HG02642 (cell line): ENCODE results near the gene FKBP1A.

Source experiments
- ATAC-seq: cut with Tn5 transposase; IDR thresholded peaks from one replicate; pipeline ENCODE4 v1.9.1; 2021; ENCODE audit warnings: mild to moderate bottlenecking; ENCODE audit not compliant: unreplicated experiment, poor library complexity

The FKBP1A gene

GRCh38 chr20:1388741-1389483 is 3.9 kb downstream of the FKBP1A start:
- ATAC-seq = no peak

- ATAC-seq = no peak
Measured at GRCh38 chr20:1388253-1388652, 4.6 kb downstream of the FKBP1A start.

- no peak for ATAC-seq
Measured at GRCh38 chr20:1386323-1386722, 6.5 kb downstream of the FKBP1A start.

- ATAC-seq = no peak
Measured at GRCh38 chr20:1383623-1384404, 9.0 kb downstream of the FKBP1A start.

GRCh38 chr20:1382670-1383069 is 10.2 kb downstream of the FKBP1A start:
- no peak for ATAC-seq

GRCh38 chr20:1381753-1382591 is 10.9 kb downstream of the FKBP1A start:
- ATAC-seq = no peak

GRCh38 chr20:1378735-1379125 is 14.1 kb downstream of the FKBP1A start:
- ATAC-seq = no peak

DNA sequence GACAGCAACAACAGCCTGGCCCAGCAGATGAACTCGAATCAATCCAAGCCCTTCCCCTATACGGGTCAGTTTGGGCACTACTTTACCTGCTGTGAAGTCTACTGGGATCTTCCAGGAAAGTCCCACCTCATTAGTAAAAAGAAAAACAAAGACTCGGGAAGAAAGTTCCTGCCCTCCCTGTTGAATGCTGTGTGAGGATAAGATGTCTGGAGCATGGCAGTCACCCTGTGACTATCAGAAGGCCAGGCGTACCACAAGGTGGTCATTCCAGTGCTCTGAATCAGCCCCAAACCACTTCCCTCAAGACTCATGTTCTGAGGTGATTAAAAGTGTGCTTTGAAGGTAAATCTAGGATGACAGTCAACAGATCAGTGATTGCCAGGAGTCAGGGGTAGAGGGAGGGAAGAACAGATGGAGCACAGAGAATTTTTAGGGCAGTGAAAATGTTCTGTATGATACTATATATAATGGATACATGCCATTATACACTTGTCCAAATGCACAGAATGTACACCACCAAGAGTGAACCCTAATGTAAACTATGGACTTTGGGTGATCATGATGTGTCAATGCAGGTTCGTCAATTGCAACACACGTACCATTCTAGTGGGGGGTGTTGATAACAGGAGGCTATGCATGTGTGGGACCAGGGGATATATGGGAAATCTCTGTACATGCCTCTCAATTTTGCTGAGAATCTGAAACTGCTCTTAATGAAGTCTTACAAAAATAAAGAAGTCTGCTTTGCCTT is 14.7 kb downstream of the FKBP1A start:
- no peak for ATAC-seq

- ATAC-seq = no peak
Measured at GRCh38 chr20:1377341-1377871, 15.4 kb downstream of the FKBP1A start.

GRCh38 chr20:1376408-1377270 is 16.2 kb downstream of the FKBP1A start:
- ATAC-seq = no peak

DNA sequence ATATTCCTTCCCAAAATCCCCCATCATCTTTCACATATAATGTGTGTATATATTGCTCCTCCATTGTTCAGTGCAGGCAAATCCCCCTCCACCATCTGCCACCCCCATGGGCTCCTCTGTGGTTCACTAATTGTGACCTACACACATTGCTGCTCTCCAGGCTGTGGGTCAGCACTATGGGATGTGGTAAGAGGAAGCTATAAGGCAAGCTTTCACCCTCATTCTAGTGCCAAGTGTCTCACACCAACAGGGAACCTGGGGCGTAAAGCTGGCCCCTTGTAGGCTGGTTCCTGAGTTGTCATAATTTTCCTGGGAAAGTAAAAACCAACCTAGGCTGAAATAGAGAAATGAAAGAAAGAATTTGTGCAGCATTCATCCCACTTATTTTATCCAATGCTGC is 16.8 kb downstream of the FKBP1A start:
- ATAC-seq = no peak

DNA sequence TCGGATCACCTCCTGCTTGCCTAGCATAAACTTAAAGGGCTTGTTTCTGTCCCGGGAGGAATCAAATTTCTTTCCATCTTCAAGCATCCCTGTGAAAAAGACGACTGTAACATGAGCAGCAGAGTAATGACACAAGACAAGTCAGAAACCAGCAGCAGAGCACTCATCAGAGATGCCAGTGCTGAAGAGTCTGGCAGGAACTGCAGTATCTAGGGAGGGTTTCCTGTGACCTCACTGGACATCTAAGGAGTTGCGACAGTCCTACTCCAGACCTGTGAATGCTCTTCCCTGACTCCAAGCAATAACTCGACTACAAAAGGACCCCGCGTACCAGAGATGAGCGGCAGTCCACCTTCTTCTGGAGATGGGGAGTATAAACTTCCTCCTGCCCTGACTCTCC is 17.3 kb downstream of the FKBP1A start:
- no peak for ATAC-seq

DNA sequence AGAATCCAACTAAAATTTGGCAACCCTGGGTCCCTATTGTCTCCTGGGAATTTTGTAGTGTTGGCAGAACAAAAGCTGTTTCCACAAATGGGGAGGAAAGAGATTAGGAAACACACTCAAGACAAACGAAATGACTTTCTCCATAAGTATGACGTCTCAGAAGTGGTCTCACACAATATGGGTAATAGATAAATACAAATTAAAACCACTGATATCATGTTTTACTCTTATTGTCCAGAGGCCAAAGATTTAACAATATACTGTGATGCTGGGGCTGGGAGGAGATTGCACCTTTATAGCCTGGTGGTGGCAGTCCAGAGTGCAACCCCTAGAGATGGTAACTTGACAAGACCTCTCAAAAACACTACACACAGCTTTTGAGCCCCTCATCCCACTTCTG is 18.6 kb downstream of the FKBP1A start:
- no peak for ATAC-seq

DNA sequence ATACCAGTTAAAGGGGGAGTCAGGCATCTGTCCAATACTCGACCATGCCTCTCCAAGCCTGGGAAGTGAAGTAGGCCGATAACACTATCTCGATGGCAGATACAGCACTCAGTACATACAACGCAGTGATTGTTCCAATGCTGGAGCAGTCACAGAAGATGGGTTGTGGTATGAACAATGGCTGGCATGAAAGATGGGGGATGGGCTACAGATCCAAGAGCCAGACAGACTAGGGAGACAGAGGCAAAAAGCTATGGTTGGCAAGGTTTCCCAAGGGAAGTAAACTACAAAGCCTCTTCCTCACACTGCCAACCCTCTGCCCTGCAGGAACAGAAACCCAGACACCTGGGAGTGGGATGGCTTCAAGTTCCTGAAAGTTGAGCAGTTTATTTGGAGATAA is 19.2 kb downstream of the FKBP1A start:
- ATAC-seq = no peak

DNA sequence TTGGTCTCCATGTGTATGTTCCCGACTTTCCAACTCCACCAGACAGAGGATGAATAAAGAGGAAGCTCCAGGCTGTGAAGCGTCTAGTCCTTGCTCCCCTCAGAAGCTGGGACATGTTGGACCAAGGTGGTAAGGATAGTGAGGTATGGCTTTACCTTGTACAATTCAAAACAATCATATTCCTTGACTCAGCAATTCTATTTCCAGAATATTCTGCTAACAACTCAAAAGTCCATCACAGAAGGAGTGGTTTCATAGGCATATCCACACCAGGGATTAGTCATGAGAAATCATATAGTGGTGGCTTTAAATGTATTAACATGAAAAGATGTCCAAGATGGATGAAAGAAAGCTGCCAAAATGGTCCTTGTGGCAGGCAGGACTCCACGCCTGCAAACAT is 19.8 kb downstream of the FKBP1A start:
- ATAC-seq = no peak

GRCh38 chr20:1371830-1372539 is 20.9 kb downstream of the FKBP1A start:
- ATAC-seq = no peak

GRCh38 chr20:1371202-1371782 is 21.6 kb downstream of the FKBP1A start:
- no peak for ATAC-seq

- no peak for ATAC-seq
Measured at GRCh38 chr20:1370548-1371110, 22.2 kb downstream of the FKBP1A start.
